Thyroid gland (tissue), 4 donors: ENCODE data around the gene PIGW. TPM values are rescaled to one million over a fixed set of nuclear protein-coding genes. Genes with fewer than 3 reads are reported as not detected.

Experiments used
- DNase-seq, 2 donors: peaks; one replicate each; pipeline ENCODE4 v3.0.0-alpha.2; 2019
- H3K27ac ChIP-seq, 3 donors: fragments of 200-600 bp; sonication (generic); 1 replicate in 2 of 3; 2 replicates in 1 of 3; pipeline ENCODE4 v1.5.1; 2016 to 2019; ENCODE audit warnings: mild to moderate bottlenecking in 1 of 3, moderate library complexity in 1 of 3
- H3K27me3 ChIP-seq: fragments of 200-600 bp; sonication (generic); one replicate; pipeline ENCODE4 v1.5.1; 2019
- H3K36me3 ChIP-seq, 2 donors: fragments of 200-600 bp; sonication (generic); one replicate each; pipeline ENCODE4 v1.5.1; 2016 to 2019
- H3K4me1 ChIP-seq, 2 donors: fragments of 200-600 bp; sonication (generic); one replicate each; pipeline ENCODE4 v1.5.1; 2017 to 2019
- H3K4me3 ChIP-seq, 3 donors: fragments of 200-600 bp; sonication (generic); replicated peaks in 1 of 3; 1 replicate in 2 of 3; 2 replicates in 1 of 3; pipeline ENCODE4 v1.5.1; 2016; ENCODE audit warnings: mild to moderate bottlenecking in 1 of 3
- H3K9me3 ChIP-seq: fragments of 200-600 bp; sonication (generic); one replicate; pipeline ENCODE4 v1.5.1; 2017
- POLR2A ChIP-seq, 2 donors: fragments of 450-650 bp; IDR thresholded peaks; one replicate each; pipeline ENCODE4 v1.6.1; 2017; ENCODE audit warnings: antibody characterized with exemption in 2 of 2, mild to moderate bottlenecking in 2 of 2, moderate library complexity in 1 of 2
- WGBS, 2 donors: methylation state at CpG; one replicate each; pipeline ENCODE4 v1.1.5; 2017; 5-methylcytosine and 5-hydroxymethylcytosine counted together
- intact Hi-C: fragments of 100-400 bp; cut with DNase I; formaldehyde crosslinking; loops from one replicate; pipeline ENCODE4 v1.15.1; 2023
- small RNA-seq: library from RNA; depleted of rRNA; stranded (forward); fragments of <200 nt; gene quantifications from one replicate; pipeline ENCODE3, GENCODE V24; 2016
- total RNA-seq, 4 donors: library from RNA; depleted of rRNA; stranded (reverse); fragments of >200 nt; gene quantifications; one replicate each; pipeline ENCODE4 v1.2.3, GENCODE V29; 2016
- TF ChIP-seq, protein P1 (sequence below), 6 experiments: fragments of 200-600 bp in 3 of 6; fragments of 450-650 bp in 3 of 6; sonication (generic) in 3 of 6; IDR thresholded peaks; one replicate each; pipeline ENCODE4 v1.5.1; 2016 to 2019; ENCODE audit warnings: antibody characterized with exemption in 6 of 6, mild to moderate bottlenecking in 2 of 6, inconsistent platforms in 1 of 6, moderate library complexity in 1 of 6

PIGW gene
- total RNA-seq, 4 donors from 2014 or later, result 6.1 to 12.5 (median 7.1) TPM

DNA sequence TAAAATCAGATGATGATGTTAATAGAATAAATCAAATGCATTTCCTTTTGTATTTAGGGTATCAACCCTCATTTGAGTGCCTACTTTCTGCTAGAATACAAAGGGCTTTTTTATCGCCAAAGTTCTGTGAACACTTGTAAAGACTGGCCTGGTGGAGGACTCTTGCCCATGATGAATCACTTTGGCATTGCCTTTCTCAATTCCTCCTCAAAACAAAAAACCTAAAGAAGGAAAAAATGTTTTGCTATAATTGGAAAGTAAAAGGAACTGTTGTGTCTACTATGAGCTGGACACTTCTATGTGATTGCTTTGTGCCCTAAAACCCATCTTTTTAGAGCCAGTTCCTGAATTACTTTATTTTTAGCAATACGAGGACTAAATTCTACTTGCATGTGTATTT lies 43.9 kb downstream of the PIGW start:
- Histone ChIP-seq H3K27ac (no peak overlapping the region), H3K4me3 (no peak overlapping the region), H3K36me3 (peaks cover 38 to 56% of the 10 kb centered on the region in 2 donors), H3K27me3 (no peaks in the 10 kb centered on the region), H3K9me3 (no peaks in the 10 kb centered on the region), H3K4me1 (no peaks in the 10 kb centered on the region)
- WGBS, 2 donors, result 91 to 92% methylated on average over 2 of the region's 2 CpGs
- DNase-seq, result no peak
- intact Hi-C loops, result no loop called here
- TF ChIP-seq POLR2A (IDR thresholded peaks at IDR 0.05), result no peak
- TF ChIP-seq, protein P1, sequence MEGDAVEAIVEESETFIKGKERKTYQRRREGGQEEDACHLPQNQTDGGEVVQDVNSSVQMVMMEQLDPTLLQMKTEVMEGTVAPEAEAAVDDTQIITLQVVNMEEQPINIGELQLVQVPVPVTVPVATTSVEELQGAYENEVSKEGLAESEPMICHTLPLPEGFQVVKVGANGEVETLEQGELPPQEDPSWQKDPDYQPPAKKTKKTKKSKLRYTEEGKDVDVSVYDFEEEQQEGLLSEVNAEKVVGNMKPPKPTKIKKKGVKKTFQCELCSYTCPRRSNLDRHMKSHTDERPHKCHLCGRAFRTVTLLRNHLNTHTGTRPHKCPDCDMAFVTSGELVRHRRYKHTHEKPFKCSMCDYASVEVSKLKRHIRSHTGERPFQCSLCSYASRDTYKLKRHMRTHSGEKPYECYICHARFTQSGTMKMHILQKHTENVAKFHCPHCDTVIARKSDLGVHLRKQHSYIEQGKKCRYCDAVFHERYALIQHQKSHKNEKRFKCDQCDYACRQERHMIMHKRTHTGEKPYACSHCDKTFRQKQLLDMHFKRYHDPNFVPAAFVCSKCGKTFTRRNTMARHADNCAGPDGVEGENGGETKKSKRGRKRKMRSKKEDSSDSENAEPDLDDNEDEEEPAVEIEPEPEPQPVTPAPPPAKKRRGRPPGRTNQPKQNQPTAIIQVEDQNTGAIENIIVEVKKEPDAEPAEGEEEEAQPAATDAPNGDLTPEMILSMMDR (IDR thresholded peaks at IDR 0.05), result no peak

DNA sequence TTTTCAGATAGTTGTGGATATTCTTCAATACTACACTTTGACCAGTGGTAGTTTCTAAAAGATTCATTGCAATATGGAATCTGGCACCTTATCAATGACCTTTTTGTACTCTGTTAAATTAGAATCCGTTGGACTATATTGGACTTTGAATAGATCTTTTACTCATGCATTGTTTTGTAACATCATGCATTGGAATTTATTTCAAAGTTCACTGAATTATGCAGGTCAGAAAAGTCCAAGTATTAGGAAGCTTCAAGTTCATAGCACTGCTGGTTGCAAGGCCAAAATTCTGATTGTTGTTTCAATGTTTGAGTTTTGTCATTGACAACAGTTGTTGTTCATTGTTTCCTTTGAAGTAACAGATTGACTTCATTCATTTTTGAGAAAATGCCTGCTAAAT lies 49.0 kb downstream of the PIGW start:
- intact Hi-C loops, result no loop called here
- Histone ChIP-seq H3K27ac (no peak overlapping the region), H3K36me3 (peaks cover 59 to 86% of the 10 kb centered on the region in 2 donors), H3K9me3 (no peaks in the 10 kb centered on the region), H3K4me3 (no peak overlapping the region), H3K27me3 (no peaks in the 10 kb centered on the region), H3K4me1 (no peaks in the 10 kb centered on the region)
- TF ChIP-seq POLR2A (IDR thresholded peaks at IDR 0.05), result no peak
- TF ChIP-seq, protein P1 (IDR thresholded peaks at IDR 0.05), result no peak
- DNase-seq, result no peak
- 76 to 78% methylated on average over 1 of the region's 1 CpG for WGBS, 2 donors

DNA sequence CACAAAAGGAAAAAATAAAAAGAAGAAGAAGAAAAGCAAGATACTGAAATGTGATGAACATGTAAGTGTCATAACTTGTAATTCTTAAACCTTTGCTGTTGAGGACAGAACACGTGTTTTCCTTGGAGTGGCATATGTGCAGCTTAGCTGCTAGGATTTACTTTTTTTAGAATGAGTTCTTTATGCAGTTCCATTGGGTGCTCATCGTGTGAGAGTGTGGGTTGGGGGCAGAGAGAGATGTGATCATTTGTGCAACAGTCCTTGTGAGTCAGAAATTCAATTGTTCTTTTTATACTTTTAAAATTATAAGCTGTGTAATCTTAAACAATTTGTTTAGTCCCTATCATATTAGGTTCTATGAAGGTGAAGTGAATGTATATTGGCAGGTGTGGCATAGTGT lies 51.4 kb downstream of the PIGW start:
- Histone ChIP-seq H3K27ac (no peak overlapping the region), H3K4me3 (no peak overlapping the region), H3K36me3 (peaks cover 45 to 68% of the 10 kb centered on the region in 2 donors), H3K4me1 (peaks cover 0 to 2% of the 10 kb centered on the region in 2 donors), H3K27me3 (no peaks in the 10 kb centered on the region), H3K9me3 (no peaks in the 10 kb centered on the region)
- intact Hi-C loops, result no loop called here
- 86 to 93% methylated on average over 2 of the region's 2 CpGs for WGBS, 2 donors
- no peak for DNase-seq
- TF ChIP-seq, protein P1 (IDR thresholded peaks at IDR 0.05), result no peak
- TF ChIP-seq POLR2A (IDR thresholded peaks at IDR 0.05), result no peak

Small RNA genes within 50 kb of the gene (small RNA-seq; reads per million reads assigned to genes)
- not detected for gene RNA5SP439

Other genes with a start within 250 kb of the PIGW start
- gene TBC1D3G, start 211.1 kb upstream of the PIGW start, total RNA-seq, result 1 to 10 TPM in 1 of 4 donors, not detected in 3; 1.2 TPM
- not detected for gene TBC1D3H, start 146.6 kb upstream of the PIGW start, total RNA-seq
- gene ZNHIT3, start 48.3 kb upstream of the PIGW start, total RNA-seq, result 10 to 100 TPM; 21.6 to 46.4 (median 29.1) TPM
- 10 to 100 TPM; 45.6 to 80.0 (median 64.5) TPM for gene MYO19, start 119 bp upstream of the PIGW start, total RNA-seq
- 10 to 100 TPM; 47.3 to 74.1 (median 58.0) TPM for gene GGNBP2, start 9.9 kb downstream of the PIGW start, total RNA-seq
- 10 to 100 TPM; 12.3 to 28.4 (median 21.4) TPM for gene DHRS11, start 56.9 kb downstream of the PIGW start, total RNA-seq
- gene MRM1, start 66.6 kb downstream of the PIGW start, total RNA-seq, result 1 to 10 TPM; 5.8 to 9.8 (median 7.4) TPM